NCI-H69 (cell line): ENCODE results near the gene ZSWIM4.
A peak's percentile ranks its signal among the peaks of the same experiment; 100 is the strongest.
"Not testable (repeated sequence)": the region's sequence is repeated elsewhere in the genome, so short reads cannot be mapped to it uniquely, and the experiment has no call there.

Experiments used
- DNase-seq: peaks from one replicate; lab custom pipeline; 2025; lab: John Stamatoyannopoulos, UW

Gene ZSWIM4

DNA sequence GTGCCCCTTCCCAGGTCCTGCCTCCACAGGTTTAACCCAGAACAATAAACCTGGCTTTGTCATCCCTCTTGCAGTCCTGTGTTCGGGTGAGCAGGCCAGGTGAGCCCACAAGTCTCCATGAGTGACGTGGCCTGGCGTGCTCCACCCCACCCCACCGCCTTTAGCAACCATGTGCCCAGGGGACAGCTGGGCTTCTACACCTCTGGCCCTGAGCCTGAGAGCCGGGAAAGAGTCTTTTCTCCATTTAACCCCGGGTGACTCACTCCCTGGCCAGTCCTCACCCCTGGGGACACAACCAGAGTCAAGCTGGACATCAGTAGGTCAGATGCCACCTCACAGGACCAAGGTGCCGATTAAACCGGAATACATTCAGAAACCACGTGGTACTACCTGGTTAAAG is 16.8 kb upstream of the ZSWIM4 start:
- DNase-seq = no peak

DNA sequence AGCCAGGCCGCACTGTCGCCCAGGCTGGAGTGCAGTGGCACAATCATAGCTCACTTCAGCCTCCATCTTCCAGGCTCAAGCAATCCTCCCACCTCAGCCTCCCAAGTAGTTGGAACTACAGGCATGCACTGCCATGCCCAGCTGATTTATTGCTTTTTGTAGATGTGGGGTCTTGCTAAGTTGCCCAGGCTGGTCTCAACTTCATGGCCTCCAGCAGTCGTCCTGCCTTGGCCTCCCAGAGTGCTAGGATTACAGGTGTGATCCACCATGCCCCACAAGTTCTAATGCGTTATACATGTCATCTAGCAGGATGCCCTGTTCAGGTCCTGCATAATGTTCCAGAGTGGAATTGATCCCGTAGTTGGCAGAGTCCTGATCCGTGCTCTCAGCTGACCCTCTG is 16.4 kb upstream of the ZSWIM4 start:
- no peak for DNase-seq

DNA sequence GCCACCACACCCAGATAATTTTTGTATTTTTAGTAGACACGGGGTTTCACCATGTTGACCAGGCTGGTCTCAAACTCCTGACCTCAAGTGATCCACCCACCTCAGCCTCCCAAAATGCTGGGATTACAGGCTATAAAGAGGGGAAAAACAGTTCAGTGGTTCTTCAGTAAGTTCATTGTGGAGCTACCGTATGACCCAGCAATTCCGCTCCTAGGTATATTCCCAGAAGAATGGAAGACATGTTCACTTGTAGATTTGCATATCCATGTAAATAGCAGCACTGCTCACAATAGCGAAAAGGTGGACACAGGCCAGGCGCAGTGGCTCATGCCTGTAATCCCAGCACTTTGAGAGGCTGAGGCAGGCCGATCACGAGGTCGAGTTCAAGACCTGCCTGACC is 15.4 kb upstream of the ZSWIM4 start:
- DNase-seq = not testable (repeated sequence)

DNA sequence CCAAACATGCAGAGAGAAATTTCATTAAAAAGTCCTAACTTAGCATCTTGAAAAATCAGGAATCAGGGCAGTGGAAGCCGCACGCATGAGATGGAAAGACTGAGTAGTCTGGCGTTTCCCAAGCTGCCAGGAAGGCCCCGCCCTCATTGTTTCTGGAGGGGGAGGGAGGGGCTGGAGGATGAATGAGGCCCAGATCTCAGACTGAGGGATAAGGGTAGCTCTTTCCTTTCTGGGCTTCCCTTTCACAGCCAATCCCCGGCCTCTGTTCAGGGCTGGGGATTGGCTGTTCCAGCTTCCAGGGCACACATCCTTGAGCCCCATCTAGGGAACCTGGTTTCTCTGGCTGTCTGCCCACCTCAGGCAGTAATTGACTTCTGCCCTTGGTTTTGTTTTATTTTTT is 13.7 kb upstream of the ZSWIM4 start:
- DNase-seq = peak; percentile 71

DNA sequence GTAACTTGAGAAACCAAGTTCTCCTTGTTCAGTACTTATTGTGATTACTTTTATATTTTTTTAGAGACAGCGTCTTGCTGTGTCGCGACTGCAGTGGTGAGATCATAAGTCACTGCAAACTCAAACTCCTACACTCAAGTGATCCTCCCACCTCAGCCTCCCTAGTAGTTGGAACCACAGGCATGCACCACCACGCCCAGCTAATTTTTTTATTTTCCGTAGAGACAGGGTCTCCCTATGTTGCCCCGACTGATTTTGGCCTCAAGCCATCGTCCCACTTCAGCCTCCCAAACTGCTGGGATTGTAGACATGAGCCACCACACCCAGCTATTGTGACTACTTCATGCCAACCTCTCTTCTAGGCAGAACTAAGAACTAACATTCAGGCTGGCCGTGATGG is 12.7 kb upstream of the ZSWIM4 start:
- no peak for DNase-seq

DNA sequence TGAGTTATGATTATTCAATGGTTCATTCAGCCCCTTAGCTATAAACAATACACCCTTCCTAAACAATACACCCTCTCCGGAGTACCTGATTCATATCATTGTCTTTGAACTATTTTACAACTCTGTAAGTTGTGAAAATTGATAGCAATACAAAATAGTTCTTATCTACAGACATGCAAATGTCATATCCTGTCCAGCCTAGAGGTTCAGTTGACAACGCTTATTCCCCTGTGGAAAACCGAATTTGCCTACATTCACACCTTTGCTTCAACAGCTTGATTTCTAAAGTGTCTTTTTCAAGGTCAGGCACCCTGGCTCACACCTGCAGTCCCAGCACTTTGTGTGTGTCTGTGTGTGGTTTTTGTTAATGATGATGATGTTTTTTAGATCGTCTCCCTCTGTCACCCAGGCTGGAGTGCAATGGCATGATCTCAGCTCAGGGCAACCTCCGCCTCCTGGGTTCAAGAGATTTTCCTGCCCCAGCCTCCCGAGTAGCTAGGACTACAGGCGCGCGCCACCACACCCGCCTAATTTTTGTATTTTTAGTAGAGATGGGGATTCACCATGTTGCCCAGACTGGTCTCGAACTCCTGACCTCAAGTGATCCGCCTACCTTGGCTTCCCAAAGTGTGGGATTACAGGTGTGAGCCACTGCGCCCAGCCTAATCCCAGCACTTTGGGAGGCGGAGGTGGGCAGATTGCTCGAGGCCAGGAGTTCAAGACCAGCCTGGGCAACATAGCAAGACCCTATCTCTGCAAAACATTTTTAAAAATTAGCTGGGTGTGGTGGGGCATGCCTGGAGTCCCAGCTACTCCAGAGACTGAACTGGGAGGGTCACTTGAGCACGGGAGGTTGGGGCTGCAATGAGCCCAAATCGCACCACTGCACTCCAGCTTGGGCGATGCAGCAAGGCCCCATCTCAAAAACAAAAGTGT is 11.4 kb upstream of the ZSWIM4 start:
- no peak for DNase-seq

DNA sequence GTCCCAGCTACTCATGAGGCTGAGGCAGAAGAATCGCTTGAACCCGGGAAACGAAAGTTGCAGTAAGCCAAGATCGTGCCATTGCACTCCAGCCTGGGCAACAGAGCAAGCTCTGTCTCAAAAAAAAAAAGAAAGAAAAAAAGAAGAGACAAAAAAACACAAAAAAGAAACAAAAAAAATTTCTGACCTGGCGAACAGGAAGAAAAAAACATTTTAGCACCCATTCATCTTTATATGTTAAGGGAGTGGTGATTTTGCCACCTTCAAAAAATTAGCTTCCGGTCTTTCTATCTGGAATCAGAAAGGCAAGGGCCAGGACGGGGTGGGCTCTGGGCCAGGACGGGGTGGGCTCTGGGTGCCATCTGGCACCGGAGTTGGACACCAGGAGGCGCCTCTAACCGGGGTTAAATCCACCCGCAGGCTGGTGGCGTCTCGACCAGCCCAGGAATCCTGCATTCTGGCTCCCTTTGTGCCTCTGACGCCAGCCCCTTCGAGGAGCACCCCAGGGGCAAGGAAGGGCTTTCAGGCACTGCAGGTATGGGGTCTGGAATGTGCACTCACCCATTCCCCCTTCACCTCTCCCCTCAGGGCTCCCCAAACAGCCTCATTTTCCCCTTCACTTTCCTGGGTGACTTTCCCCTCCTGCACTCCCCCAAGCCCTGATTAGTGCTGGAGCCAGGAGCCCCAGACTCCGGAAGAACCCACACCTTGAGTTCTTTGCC is 10.4 kb upstream of the ZSWIM4 start:
- peak; percentile 84 for DNase-seq

DNA sequence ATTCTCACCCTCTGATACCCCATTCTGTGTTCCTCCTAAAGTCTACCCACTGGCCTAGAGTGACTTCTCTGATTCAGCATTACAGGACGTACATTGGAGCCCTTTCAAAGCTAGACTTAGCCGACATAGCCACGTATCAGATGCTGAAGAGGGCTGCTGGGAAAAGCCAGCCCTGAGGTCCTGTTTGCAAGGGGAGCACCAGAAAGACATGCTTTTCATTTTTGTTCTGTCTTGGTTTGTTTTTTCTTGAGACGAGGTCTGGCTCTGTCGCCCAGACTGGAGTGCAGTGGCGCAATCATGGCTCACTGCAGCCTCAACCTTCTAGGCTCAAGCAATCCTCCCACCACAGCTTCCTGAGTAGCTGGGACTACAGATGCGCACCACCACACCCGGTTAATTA is 6.3 kb upstream of the ZSWIM4 start:
- DNase-seq = no peak

DNA sequence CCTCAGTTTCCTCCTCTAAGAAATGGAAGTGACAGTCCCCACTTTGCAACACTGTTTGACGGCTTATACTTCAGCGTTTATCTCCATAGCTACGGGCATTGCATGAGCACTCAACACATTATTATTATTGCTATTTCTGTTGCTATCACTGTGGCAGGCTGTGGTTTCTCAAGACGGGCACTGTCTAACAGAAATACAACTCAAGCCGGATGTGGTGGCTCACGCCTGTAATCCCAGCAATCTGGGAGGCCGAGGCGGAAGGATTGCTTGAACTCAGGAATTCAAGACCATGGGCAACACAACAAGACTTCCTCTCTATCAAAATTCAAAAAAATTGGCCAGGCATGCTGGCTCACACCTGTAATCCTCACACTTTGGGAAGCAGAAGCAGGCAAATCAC is 4.9 kb upstream of the ZSWIM4 start:
- DNase-seq = no peak

DNA sequence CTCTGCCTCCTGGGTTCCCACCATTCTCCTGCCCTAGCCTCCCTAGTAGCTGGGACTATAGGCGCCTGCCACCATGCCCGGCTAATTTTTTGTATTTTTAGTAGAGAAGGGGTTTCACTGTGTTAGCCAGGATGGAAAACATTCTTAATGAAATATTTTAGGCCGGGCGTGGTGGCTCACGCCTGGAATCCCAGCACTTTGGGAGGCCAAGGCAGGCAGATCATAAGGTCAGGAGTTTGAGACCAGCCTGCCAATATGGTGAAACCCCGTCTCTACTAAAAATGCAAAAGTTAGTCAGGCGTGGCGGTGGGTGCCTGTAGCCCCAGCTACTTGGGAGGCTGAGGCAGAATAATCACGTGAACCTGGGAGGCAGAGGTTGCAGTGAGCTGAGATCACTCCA is 1.9 kb upstream of the ZSWIM4 start:
- not testable (repeated sequence) for DNase-seq

DNA sequence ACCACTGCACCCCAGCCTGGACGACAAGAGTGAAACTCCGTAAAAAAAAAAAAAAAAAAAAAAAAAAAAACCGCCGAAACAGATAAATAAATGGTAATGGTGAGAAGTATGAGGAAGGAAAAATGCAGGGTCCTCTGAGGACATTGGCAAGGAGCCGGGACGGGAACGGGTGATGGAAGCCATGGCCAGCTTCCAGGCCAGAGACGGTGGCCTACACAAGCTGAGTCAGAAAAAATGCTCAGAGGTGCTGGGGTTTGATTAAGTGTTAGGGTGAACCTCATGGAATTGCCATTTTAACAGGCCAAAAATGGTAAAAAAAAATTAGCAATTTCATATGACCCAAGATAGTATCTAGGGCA is 866 bp upstream of the ZSWIM4 start:
- DNase-seq = peak; percentile 36

DNA sequence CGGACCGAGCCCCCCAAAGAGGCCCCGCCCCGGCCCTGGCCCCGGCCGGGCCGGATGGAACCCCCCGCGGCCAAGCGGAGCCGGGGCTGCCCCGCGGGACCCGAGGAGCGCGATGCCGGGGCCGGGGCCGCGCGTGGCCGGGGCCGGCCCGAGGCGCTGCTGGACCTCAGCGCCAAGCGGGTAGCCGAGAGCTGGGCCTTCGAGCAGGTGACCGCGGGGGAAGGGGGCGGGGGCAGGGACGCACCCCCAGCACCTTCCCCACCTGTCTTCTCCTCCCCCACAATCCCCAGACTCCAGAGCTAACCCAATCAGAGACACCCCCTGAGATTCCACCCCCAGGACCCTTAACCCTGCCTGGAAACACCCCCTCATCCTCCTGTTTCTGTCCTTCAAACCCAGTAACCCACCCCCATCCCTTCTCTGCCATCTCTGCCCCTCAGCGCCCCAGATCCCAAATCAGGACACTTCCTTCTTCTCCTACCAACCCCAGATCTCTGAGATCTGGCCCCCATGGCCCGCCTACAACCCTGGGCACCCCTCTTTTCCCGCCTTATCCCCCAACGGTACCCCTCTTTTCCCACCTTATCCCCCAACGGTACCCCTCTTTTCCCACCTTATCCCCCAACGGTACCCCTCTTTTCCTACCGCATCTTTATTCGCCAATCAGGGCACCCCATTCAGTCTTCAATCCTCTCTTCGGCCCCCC is 505 bp downstream of the ZSWIM4 start:
- DNase-seq = peak; percentile 64

DNA sequence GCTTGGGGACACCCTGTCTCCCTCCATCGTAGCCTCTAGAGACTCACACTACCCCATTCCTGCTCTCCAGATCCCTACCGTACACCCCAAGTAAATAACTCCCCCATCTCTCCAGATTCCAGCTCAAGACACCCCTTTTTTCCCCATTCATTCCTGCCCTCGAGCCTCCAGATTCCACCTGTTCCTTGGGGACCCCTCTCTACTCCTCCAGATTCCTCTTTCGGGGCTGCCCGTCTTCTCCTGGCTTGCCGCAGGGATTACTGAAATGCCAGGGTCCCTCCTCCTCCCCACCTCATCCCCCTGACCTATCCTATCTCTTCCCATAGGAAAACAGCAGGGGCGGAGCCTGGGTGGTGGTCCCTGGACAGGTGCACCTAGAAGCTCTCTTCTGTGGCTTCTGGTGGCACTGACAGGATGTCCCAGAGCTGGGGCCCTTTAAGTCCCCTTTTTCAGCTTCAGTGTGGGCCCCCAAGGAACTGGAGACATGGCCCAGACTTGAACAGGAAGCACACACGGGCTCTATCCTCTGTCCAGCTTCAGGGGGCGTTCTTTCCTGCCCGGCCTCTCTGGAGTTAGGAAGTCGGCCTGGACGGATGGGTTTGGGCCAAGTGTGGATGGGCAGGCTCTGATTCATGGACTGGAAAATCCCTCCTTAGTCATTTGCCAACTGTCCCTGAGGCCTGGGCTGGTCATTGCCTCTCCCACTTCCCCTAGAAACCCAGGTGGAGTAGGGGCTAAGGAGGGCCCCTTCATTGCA is 1.2 kb downstream of the ZSWIM4 start:
- peak; percentile 19 for DNase-seq

DNA sequence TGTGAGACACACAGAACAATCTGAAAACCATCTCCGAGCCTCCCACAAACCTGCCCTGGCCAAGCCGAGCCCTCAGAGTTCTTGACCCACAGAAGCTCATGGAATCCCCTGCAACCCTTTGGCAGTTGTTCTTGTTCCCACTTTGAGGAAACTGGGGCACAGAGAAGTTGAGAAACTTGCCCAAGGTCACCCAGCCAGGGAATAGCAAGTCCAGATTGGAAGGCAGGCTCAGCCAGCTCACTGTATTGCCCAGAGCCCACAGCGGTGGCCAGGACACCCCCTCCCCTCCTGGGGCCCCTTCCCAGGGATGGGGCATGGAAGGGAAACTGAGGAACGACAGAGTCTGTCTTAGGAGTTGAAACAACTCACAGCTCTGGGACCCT is 1.8 kb downstream of the ZSWIM4 start:
- no peak for DNase-seq

DNA sequence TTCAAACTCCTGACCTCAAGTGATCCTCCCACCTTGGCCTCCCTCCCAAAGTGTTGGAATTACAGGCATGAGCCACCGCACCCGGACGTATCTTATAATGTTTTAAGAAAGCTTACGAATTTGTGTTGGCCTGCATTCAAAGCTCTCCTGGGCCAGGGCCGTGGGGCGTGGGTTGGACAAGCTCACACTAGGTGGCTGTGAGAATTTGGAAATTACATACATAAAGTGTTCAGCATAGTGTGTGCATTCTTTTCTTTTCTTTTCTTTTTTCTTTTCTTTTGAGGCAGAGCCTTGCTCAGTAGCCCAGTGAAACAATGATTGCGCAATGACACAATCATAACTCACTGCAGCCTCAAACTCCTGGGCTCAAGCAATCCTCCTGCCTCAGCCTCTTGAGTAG is 2.6 kb downstream of the ZSWIM4 start:
- no peak for DNase-seq

DNA sequence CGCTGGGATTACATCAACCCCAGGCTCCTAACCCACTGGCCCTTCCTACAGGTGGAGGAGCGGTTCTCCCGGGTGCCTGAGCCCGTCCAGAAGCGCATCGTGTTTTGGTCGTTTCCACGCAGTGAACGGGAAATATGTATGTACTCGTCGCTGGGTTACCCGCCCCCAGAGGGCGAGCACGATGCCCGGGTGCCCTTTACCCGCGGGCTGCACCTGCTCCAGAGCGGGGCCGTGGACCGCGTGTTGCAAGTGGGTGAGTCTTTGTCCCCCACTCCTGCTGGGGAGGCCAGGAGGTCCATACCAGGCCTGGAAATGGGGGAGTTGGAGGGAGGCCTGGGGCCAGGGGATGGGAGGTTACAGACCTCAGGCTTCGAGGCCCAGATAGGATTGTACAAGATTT is 4.4 kb downstream of the ZSWIM4 start:
- DNase-seq = no peak

DNA sequence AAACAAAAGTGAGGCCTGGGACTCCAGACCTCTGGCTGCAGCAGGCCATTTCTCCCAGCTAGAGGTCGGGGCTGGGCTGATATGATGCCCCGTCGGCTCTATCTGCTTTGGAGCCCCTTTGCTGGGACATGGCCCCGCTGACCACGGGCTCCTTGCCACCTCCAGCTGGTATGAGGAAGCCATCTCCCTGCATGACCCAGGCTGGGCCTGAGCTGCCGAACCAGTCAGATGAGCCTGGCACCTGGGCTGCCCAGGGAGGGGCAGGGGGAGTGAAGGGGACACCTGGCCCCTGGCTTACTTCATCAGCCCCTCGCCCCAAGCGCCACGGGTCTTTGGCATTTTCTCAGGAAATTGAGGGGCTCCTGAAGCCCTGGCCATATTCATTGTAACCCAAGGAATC is 7.8 kb downstream of the ZSWIM4 start:
- no peak for DNase-seq

DNA sequence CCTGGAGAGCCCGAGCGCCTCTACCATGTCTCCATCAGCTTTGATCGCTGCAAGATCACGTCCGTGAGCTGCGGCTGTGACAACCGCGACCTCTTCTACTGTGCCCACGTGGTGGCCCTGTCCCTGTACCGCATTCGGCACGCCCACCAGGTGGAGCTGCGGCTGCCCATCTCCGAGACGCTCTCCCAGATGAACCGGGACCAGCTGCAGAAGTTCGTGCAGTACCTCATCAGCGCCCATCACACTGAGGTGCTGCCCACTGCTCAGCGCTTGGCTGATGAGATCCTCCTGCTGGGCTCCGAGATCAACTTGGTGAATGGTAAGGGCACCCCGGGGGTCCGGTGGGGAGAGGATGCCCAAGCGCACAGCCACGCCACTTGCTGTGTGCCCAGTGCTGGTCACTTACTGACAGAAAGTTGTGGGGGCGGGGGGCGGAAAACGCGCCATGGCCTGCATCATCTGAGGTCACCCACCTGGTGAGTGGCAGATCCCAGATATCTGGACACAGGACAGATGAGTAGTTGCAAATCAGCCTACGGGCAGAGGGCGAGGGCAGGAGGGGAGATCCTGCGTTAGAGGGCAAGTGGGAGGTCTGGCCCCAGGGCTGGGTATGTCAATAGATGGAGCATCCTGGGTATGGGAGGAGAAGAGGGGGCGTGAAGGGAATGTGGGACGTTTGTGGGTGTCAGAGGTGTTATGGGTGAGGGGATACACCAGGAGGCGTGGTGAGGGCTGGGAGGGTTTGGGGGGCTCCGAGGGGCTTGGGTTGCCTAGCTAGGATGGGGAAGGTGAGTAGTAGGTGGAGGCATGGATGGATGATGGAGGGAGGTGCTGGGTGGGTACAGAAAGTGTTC is 9.8 kb downstream of the ZSWIM4 start:
- peak; percentile 30 for DNase-seq

DNA sequence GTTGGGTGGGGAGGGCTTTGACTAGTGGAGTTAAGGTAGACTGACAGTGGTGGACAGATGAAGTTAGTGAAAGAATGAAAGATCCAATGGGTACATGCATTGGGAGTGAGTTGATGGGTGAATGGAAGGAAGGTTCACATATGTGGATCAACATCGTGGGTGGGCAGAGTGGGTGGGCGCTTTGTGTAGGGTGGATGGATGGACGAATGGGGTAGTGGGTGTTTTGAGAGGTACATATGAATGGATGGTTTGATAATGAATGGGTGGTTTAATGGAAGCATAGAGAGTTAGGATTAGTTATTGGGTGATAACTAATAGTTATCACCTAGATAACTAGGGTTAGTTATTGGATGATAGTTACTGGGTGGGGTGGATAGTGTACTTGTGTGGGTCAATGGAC is 11.5 kb downstream of the ZSWIM4 start:
- DNase-seq = no peak

DNA sequence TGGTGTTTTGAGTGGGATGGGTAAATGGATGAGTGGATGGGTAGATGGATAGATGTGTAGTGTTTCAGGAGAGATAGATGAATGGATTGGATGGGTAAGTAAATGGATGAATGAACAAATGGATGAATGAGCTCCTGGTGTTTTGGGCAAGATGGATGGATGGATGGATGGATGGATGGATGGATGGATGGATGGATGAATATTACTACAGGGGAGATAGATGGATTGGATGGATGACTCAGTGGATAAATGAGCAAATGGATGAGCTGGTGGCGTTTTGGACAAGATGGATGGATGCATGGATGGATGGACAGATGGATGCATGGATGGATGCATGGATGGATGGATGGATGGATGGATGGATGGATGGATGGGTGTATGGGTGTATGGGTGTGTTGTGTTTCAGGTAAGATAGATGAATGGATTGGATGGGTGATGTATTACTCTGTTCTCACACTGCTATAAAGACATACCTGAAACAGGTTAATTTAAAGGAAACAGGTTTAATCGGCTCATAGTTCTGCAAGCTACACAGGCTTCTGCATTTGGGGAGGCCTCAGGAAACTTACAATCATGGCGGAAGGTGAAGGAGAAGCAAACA is 12.3 kb downstream of the ZSWIM4 start:
- DNase-seq = no peak

DNA sequence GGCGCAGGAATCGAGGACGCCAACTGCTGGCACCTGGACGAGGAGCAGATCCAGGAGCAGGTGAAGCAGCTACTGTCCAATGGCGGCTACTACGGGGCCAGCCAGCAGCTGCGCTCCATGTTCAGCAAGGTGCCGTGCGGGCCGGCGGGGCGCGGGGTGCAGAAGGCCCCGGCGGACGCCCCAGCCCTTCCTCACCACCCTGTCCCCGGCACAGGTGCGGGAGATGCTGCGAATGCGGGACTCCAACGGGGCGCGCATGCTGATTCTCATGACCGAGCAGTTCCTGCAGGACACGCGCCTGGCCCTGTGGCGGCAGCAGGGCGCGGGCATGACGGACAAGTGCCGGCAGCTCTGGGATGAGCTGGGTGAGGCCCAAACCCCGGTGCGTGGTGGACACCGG is 13.6 kb downstream of the ZSWIM4 start:
- DNase-seq = no peak
